Hepatocyte (in vitro differentiated cells): Measurements from ENCODE around the gene RSPH1. TPM values are rescaled to one million over a fixed set of nuclear protein-coding genes. Genes with fewer than 3 reads are reported as not detected.

Experiments
- DNase-seq: peaks from one replicate; pipeline ENCODE4 v3.0.0-alpha.2; 2016; ENCODE audit warnings: low spot score
- H2AFZ ChIP-seq: fragments of 200-600 bp; sonication (generic); 2 replicates; pipeline ENCODE4 v1.6.0; 2016; ENCODE audit warnings: antibody characterized with exemption, mild to moderate bottlenecking
- H3K27ac ChIP-seq: fragments of 200-600 bp; sonication (generic); 2 replicates; pipeline ENCODE4 v1.5.1; 2016; ENCODE audit warnings: mild to moderate bottlenecking
- H3K27me3 ChIP-seq: fragments of 200-600 bp; sonication (generic); 2 replicates; pipeline ENCODE4 v1.6.1; 2016
- H3K36me3 ChIP-seq: fragments of 200-600 bp; sonication (generic); replicated peaks from 2 replicates; pipeline ENCODE4 v1.5.1; 2016; ENCODE audit warnings: low read depth; ENCODE audit not compliant: insufficient read depth
- H3K4me1 ChIP-seq: fragments of 200-600 bp; sonication (generic); 2 replicates; pipeline ENCODE4 v1.5.1; 2016; ENCODE audit warnings: mild to moderate bottlenecking, moderate library complexity; ENCODE audit not compliant: insufficient read depth
- H3K4me2 ChIP-seq: fragments of 200-600 bp; sonication (generic); 2 replicates; pipeline ENCODE4 v1.6.0; 2016
- H3K4me3 ChIP-seq: fragments of 200-600 bp; sonication (generic); 2 replicates; pipeline ENCODE4 v1.5.1; 2016; ENCODE audit warnings: mild to moderate bottlenecking
- H3K79me2 ChIP-seq: fragments of 200-600 bp; sonication (generic); 2 replicates; pipeline ENCODE4 v1.6.0; 2017; ENCODE audit warnings: mild to moderate bottlenecking
- H3K9me2 ChIP-seq: fragments of 200-600 bp; sonication (generic); replicated peaks from 2 replicates; pipeline ENCODE4 v1.6.0; 2017; ENCODE audit warnings: mild to moderate bottlenecking; ENCODE audit not compliant: insufficient read depth
- H3K9me3 ChIP-seq: fragments of 200-600 bp; sonication (generic); 2 replicates; pipeline ENCODE4 v1.5.1; 2016; ENCODE audit warnings: low read depth, mild to moderate bottlenecking
- H4K20me1 ChIP-seq: fragments of 200-600 bp; sonication (generic); 2 replicates; pipeline ENCODE4 v1.6.0; 2016; ENCODE audit warnings: mild to moderate bottlenecking; ENCODE audit not compliant: insufficient read depth, poor library complexity, severe bottlenecking
- EZH2 ChIP-seq: fragments of 200-600 bp; sonication (generic); IDR thresholded peaks from 2 replicates; pipeline ENCODE4 v1.6.1; 2016; ENCODE audit warnings: antibody characterized with exemption, mild to moderate bottlenecking, borderline replicate concordance
- EZH2phosphoT487 ChIP-seq: fragments of 200-600 bp; sonication (generic); IDR thresholded peaks from one replicate; pipeline ENCODE4 v1.6.1; 2018; ENCODE audit warnings: antibody characterized with exemption, mild to moderate bottlenecking, low read depth, moderate library complexity; ENCODE audit not compliant: unreplicated experiment, severe bottlenecking
- WGBS: methylation state at CpG from one replicate; pipeline ENCODE4 v1.1.6; 2016; ENCODE audit warnings: low lambda C conversion rate; ENCODE audit errors: missing lambda C conversion rate; 5-methylcytosine and 5-hydroxymethylcytosine counted together
- polyA plus RNA-seq: library from polyadenylated mRNA; unstranded; fragments of >200 nt; fragmentation: Nextera tagmentation; extraction: Ambion mirVana; gene quantifications from 2 replicates; pipeline ENCODE4 v1.2.1, GENCODE V29; 2016
- total RNA-seq: library from RNA; depleted of rRNA; stranded (reverse); fragments of >200 nt; gene quantifications from 2 replicates; pipeline ENCODE4 v1.2.3, GENCODE V29; 2014
- TF ChIP-seq, protein P1 (sequence below): fragments of 200-600 bp; sonication (generic); IDR thresholded peaks from 2 replicates; pipeline ENCODE4 v1.5.1; 2016; ENCODE audit warnings: antibody characterized with exemption, mild to moderate bottlenecking; ENCODE audit not compliant: poor library complexity

RSPH1 gene
- total and polyA plus RNA-seq, 2 experiments from 2014 or later = 1.3 to 1.8 TPM

DNA sequence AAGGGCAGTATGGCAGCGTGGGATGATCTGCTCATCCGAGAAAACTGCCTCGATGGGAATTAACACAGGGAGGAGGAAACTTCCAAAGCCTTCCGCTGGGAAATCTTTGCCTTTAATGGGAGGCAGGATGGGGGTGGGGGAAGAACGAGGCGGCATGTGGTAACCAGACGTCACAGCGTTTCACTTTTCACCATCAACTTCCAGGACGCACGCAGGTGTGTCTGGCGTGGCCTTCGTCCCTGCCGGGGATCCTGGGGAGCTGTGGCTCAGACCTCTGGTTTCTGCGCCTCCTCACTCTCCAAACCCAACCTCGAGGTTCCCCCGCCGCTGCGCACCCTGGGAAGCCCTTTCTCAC is 282 bp downstream of the RSPH1 start:
- Histone ChIP-seq H2AFZ (peak overlapping the region; percentile 13), H3K9me3 (no peaks in the 10 kb centered on the region), H3K79me2 (no peaks in the 10 kb centered on the region), H3K4me1 (peaks cover 18% of the 10 kb centered on the region), H4K20me1 (no peaks in the 10 kb centered on the region), H3K9me2 (no peaks in the 10 kb centered on the region), H3K36me3 (no peaks in the 10 kb centered on the region), H3K27me3 (no peaks in the 10 kb centered on the region), H3K27ac (peak overlapping the region; percentile 57), H3K4me2 (peak overlapping the region; percentile 78), H3K4me3 (peak overlapping the region; percentile 4)
- 9% methylated on average over 16 of the region's 18 CpGs for WGBS
- TF ChIP-seq EZH2 (no peak), EZH2phosphoT487 (no peak)
- TF ChIP-seq, protein P1, sequence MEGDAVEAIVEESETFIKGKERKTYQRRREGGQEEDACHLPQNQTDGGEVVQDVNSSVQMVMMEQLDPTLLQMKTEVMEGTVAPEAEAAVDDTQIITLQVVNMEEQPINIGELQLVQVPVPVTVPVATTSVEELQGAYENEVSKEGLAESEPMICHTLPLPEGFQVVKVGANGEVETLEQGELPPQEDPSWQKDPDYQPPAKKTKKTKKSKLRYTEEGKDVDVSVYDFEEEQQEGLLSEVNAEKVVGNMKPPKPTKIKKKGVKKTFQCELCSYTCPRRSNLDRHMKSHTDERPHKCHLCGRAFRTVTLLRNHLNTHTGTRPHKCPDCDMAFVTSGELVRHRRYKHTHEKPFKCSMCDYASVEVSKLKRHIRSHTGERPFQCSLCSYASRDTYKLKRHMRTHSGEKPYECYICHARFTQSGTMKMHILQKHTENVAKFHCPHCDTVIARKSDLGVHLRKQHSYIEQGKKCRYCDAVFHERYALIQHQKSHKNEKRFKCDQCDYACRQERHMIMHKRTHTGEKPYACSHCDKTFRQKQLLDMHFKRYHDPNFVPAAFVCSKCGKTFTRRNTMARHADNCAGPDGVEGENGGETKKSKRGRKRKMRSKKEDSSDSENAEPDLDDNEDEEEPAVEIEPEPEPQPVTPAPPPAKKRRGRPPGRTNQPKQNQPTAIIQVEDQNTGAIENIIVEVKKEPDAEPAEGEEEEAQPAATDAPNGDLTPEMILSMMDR = no peak
- DNase-seq = peak; percentile 70

DNA sequence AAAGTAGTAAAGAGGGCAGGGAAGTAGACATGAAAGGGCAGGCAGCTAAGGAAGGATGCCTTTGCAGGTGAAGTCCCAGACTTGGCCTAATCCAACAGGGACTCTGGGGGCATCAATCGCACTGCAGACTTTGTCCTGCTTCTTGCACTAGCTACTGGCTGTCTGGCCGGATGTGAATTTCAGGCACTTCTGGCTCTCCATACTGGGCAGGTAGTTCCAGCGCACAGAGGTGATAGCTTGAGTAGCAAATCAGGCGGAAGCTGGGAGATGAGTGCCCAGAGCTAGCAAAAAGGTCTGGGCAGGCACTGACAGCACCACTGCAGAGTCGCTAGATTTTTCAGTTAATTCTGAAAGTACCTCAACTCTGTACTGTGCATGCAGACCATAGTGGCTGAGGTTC is 997 bp downstream of the RSPH1 start:
- DNase-seq = no peak
- Histone ChIP-seq H3K27me3 (no peaks in the 10 kb centered on the region), H3K4me3 (no peak overlapping the region), H3K36me3 (no peaks in the 10 kb centered on the region), H2AFZ (no peak overlapping the region), H4K20me1 (no peaks in the 10 kb centered on the region), H3K79me2 (no peaks in the 10 kb centered on the region), H3K27ac (peak overlapping the region; percentile 57), H3K9me2 (no peaks in the 10 kb centered on the region), H3K9me3 (no peaks in the 10 kb centered on the region), H3K4me2 (peak overlapping the region; percentile 78), H3K4me1 (peaks cover 23% of the 10 kb centered on the region)
- TF ChIP-seq EZH2phosphoT487 (no peak), EZH2 (no peak)
- TF ChIP-seq, protein P1 = no peak
- 95% methylated on average over 5 of the region's 5 CpGs for WGBS

DNA sequence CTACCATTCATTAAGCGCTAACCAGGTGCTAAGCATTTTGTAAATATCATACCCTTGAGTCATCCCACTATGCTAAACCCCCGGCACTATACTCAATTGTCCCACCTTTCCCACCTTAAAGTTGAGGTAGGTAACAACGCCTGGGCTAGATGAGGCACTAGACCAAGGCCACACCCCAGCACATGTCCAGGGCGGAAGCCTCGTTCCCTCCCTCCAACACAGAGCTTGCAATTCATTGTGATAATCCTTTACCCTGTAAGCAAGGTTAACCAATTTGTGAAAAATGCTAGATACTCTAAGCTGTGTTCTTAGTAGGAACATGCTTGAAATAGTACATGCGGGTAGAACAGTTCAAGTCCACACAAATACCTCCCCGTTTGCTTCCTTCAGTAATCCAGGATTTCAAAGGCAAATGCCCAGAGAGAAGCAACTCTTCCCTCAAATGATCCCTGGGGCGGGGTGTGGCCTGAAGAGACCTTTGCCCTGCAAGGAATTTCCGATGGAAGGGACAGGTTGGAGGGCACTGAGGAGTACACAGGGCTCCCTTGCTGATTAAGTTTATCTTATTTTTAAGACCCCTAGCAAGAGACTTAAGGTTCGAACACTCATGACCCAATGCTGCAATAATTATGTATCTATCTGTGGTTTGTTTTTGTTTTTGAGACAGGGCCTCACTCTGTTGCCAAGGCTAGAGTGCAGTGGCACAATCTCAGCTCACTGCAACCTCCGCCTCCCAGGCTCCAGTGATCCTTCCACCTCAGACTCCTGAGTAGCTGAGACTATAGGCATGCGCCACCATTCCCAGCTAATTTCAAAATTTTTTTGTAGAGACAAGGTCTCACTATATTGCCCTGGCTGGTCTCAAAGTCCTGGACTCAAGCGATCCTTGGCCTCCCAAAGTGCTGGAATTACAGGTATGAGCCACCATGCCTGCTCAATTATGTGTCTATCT is 2.6 kb downstream of the RSPH1 start:
- no peaks in the 10 kb centered on the region for H3K9me2 ChIP-seq
- 71% methylated on average over 13 of the region's 13 CpGs for WGBS

More for the DNA sequence above, 2.6 kb downstream of the RSPH1 start:
- H3K4me2 ChIP-seq = no peak overlapping the region
- no peak overlapping the region for H3K4me3 ChIP-seq
- peak overlapping the region; percentile 61 for H3K27ac ChIP-seq
- H3K4me1 ChIP-seq = peaks cover 23% of the 10 kb centered on the region
- H4K20me1 ChIP-seq = no peaks in the 10 kb centered on the region
- H3K79me2 ChIP-seq = no peaks in the 10 kb centered on the region
- no peak overlapping the region for H2AFZ ChIP-seq
- peak; percentile 55 for DNase-seq
- no peaks in the 10 kb centered on the region for H3K27me3 ChIP-seq
- H3K9me3 ChIP-seq = no peaks in the 10 kb centered on the region
- no peaks in the 10 kb centered on the region for H3K36me3 ChIP-seq
- TF ChIP-seq, protein P1 = no peak
- no peak for TF ChIP-seq EZH2
- no peak for TF ChIP-seq EZH2phosphoT487
